Measurements from ENCODE around the gene SIAH1. TPM values are rescaled to one million over a fixed set of nuclear protein-coding genes. Genes with fewer than 3 reads are reported as not detected.

The SIAH1 gene
- total RNA-seq, 1 donor from 2014 or later, result 31.1 TPM

DNA sequence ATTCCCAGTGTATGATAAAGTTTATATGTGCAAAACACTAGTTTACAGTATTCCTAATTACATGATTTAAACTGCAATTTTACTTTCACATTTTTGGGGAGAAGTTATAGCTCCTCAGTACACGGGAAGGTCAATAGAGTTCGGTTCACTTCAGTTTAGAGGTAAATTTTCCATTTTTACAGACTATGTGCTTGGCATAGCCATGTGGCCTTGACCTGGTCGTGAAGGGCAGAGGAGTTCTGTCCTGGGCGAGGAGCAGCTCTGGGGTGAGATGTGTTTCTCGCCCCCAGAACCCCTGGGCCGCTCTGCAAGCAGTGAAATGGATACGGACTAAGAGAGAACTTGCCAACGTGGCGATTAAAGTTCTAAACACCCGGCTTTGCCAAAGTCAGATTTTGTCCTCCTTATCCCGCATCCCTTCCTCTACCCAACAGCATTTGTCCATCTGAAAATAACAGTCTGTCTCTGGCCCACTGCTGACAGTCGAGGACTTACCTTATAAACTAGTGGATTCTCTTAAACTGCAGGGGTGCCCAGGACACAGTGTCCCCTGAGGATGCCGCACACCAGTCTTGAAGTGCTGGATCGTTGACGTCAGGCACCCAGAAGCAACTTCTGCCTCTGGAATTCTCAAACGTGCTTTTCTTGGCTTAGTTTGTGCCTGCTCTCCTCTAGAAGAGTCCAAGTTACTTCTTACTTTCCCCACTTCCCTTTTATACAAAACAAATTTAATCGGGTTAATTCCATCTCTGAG is 1.5 kb upstream of the SIAH1 start:
- no peak overlapping the region for H3K27ac Mint-ChIP-seq (ENCODE audit: unreplicated experiment)
- peak overlapping the region; percentile 64 for H3K4me3 Mint-ChIP-seq

DNA sequence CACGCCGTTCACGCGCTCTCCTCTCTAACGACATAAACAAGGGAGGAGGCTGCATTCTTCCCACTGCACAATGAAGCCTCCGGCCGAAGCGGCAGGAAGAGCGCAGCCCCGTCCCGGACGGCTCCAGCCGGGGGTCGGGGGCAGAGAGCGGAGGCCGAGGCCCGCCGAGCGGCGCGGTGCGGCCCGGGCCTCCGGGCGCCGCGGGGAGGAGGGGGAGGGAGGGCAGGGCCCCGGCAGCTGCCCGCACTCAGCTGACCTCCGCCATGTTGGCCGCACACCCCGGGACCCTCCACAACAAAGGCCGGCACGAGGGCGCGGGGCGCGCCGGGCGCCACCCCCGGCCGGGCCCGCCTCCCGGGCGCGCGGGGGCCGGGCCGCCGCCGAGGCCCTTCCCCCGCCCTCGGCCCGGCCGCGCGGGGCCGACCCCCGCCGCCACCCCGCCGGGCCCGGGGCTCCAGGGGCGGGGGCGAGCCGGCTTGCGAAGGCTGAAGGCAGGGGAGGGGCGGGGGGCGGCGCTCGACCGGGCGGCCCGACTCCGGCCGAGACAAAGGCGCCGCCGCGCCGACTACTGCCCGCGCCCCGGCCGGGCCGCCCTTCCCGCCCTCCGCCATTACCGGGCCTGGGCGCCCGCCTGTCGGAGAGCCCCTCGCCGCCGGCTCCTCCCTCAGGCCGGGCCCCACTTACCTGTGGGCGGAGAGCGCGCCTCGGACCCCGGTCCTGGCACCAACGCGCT is 527 bp downstream of the SIAH1 start:
- Mint-ChIP-seq H3K4me3 (peak overlapping the region; percentile 96), H3K4me1 (peaks cover 29% of the 10 kb centered on the region), H3K27ac (ENCODE audit: unreplicated experiment) (peak overlapping the region; percentile 95), H3K9me3 (no peaks in the 10 kb centered on the region), H3K27me3 (ENCODE audit: low read depth) (no peaks in the 10 kb centered on the region), H3K36me3 (ENCODE audit: low read depth) (peaks cover 6% of the 10 kb centered on the region)
- TF ChIP-seq, protein P1, sequence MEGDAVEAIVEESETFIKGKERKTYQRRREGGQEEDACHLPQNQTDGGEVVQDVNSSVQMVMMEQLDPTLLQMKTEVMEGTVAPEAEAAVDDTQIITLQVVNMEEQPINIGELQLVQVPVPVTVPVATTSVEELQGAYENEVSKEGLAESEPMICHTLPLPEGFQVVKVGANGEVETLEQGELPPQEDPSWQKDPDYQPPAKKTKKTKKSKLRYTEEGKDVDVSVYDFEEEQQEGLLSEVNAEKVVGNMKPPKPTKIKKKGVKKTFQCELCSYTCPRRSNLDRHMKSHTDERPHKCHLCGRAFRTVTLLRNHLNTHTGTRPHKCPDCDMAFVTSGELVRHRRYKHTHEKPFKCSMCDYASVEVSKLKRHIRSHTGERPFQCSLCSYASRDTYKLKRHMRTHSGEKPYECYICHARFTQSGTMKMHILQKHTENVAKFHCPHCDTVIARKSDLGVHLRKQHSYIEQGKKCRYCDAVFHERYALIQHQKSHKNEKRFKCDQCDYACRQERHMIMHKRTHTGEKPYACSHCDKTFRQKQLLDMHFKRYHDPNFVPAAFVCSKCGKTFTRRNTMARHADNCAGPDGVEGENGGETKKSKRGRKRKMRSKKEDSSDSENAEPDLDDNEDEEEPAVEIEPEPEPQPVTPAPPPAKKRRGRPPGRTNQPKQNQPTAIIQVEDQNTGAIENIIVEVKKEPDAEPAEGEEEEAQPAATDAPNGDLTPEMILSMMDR (conservative IDR thresholded peaks at IDR 0.05), result no peak
- DNase-seq (ENCODE audit: low read depth, low spot score), result peak; percentile 50

More for the DNA sequence above, 1.5 kb upstream of the SIAH1 start:
- Mint-ChIP-seq H3K36me3 (ENCODE audit: low read depth) (peaks cover under 1% of the 10 kb centered on the region), H3K4me1 (peaks cover 16% of the 10 kb centered on the region), H3K27me3 (ENCODE audit: low read depth) (no peaks in the 10 kb centered on the region), H3K9me3 (no peaks in the 10 kb centered on the region)
- TF ChIP-seq, protein P1 (conservative IDR thresholded peaks at IDR 0.05), result no peak
- DNase-seq (ENCODE audit: low read depth, low spot score), result no peak

DNA sequence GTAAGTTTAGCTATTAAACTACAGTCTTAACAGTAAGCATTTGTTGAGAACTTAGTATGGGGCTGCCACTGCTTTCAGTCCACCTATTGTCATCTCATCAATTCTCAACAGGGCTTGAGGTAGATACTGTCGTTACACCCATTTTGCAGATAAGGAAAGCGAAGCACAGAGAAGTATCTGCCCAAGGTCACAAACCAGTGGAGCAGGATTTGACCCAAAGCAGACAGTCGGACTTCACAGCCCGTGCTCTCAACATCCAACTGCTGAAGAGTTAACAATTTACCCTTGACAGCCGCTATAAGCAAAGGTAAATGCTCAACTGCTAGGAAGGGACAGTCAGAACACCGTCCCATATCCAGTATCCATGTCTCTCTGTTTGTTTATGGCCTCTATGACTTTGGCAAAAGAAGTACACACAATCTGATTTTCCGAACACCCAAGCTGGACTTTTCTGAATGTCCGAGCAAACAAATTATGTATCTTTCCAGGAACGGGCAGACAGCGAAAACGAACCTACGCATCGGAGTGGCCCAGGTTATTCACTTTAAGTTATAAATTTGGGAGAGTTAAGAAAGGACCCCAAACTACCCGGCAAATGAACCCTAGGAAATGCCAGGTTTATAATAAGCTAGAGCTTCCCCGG is 1.2 kb downstream of the SIAH1 start:
- no peak for DNase-seq (ENCODE audit: low read depth, low spot score)
- peaks cover 36% of the 10 kb centered on the region for H3K4me1 Mint-ChIP-seq

DNA sequence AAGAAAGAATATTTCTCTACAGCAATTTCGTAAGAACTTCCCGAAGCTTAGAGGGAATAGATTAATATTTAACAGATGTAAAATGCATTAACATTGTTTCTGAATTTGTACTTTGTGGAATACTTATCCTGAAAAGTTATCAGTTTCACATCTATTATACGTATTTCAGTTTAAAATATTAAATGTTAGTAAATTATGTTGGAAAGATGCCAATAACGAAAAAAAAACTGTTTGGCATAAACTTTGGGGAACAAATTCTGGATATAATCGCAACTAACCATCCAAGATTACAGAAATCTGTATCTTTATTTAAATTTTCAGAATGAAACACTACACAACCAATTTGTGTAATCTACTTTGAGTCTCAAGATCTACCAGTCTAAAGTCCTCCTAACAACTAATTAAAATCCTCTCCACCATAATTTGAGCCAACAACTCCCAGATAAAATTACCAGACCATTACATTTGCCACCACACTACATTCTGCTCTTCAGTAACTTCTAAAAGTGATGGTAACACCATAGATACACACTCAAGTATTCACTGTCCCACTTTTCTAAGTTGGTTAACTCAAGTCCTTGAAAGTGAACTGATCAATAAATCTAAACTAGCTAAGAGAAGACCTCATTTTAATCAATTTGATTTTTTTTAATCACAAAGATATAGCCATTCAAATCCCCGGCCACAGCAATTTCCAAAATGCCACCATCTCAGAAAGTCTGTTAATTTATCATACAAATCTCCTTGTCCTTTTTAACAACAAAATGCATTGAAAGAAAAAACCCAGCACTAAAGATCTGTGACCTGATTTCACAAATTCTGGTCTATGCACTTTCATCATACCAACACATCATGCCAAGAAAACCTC is 2.0 kb downstream of the SIAH1 start:
- H3K4me1 Mint-ChIP-seq, result peaks cover 43% of the 10 kb centered on the region
- H3K36me3 Mint-ChIP-seq (ENCODE audit: low read depth), result peaks cover 6% of the 10 kb centered on the region
- TF ChIP-seq, protein P1 (conservative IDR thresholded peaks at IDR 0.05), result no peak
- peak overlapping the region; percentile 96 for H3K4me3 Mint-ChIP-seq
- H3K27ac Mint-ChIP-seq (ENCODE audit: unreplicated experiment), result peak overlapping the region; percentile 4
- no peaks in the 10 kb centered on the region for H3K27me3 Mint-ChIP-seq (ENCODE audit: low read depth)
- no peaks in the 10 kb centered on the region for H3K9me3 Mint-ChIP-seq
- DNase-seq (ENCODE audit: low read depth, low spot score), result no peak

More for the DNA sequence above, 1.2 kb downstream of the SIAH1 start:
- Mint-ChIP-seq H3K36me3 (ENCODE audit: low read depth) (peaks cover 6% of the 10 kb centered on the region), H3K4me3 (peak overlapping the region; percentile 96), H3K27me3 (ENCODE audit: low read depth) (no peaks in the 10 kb centered on the region), H3K9me3 (no peaks in the 10 kb centered on the region), H3K27ac (ENCODE audit: unreplicated experiment) (peak overlapping the region; percentile 95)
- TF ChIP-seq, protein P1 (conservative IDR thresholded peaks at IDR 0.05), result no peak

DNA sequence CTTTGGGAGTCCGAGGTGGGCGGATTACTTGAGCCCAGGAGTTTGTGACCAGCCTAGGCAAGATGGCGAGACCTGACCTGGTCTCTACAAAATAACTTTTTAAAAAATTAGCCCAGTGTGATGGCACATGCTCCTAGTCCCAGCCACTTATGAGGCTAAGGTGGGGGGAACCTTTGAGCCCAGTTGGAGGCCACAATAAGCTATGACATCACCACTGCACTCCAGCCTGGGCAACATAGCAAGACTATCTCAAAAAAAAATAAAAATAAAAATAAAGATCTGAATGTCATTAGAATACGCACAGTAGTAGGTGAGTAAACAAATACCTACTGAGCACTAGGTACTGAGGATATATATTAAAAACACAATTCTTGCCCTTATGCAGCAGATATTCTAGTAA is 3.1 kb downstream of the SIAH1 start:
- no peak for DNase-seq (ENCODE audit: low read depth, low spot score)
- Mint-ChIP-seq H3K27me3 (ENCODE audit: low read depth) (no peaks in the 10 kb centered on the region), H3K4me3 (peak overlapping the region; percentile 36), H3K36me3 (ENCODE audit: low read depth) (peaks cover 6% of the 10 kb centered on the region), H3K9me3 (no peaks in the 10 kb centered on the region), H3K4me1 (peaks cover 44% of the 10 kb centered on the region), H3K27ac (ENCODE audit: unreplicated experiment) (no peak overlapping the region)
- TF ChIP-seq, protein P1 (conservative IDR thresholded peaks at IDR 0.05), result no peak
